SK-N-SH (cell line): ENCODE results near the gene SLC35F6. TPM values are rescaled to one million over a fixed set of nuclear protein-coding genes. Genes with fewer than 3 reads are reported as not detected.

Experiments used
- CTCF ChIA-PET: fragments of 300-600, 350-600 bp; formaldehyde crosslinking; extraction: SDS; loops from one replicate; lab custom pipeline; 2021; lab: Yijun Ruan, JAX
- POLR2A ChIA-PET: fragments of 350-600 bp; sonication (Branson Sonifier 250); formaldehyde crosslinking; extraction: SDS; loops from one replicate; lab custom pipeline; 2020; ENCODE audit warnings: antibody characterized with exemption, inconsistent platforms; lab: Yijun Ruan, JAX
- DNase-seq: peaks from one replicate; pipeline ENCODE4 v3.0.0; 2012
- H2AFZ ChIP-seq: fragments of 200-600 bp; sonication (generic); 2 replicates; pipeline ENCODE4 v1.8.1; 2016; ENCODE audit warnings: antibody characterized with exemption, mild to moderate bottlenecking, low read depth
- H3F3A ChIP-seq: fragments of 200-600 bp; sonication (generic); replicated peaks from 2 replicates; pipeline ENCODE3; 2016; ENCODE audit warnings: antibody characterized with exemption, mild to moderate bottlenecking; ENCODE audit not compliant: insufficient read depth
- H3K27ac ChIP-seq, 2 experiments: fragments of 200-500 bp in 1 of 2; fragments of 200-600 bp in 1 of 2; sonication (Bioruptor generic) in 1 of 2; sonication (generic), shearing (Covaris generic) in 1 of 2; 2 replicates each; pipeline versions ENCODE4 v1.5.1 to v1.6.1; 2014 to 2016; ENCODE audit warnings: low read depth in 2 of 2, inconsistent platforms in 1 of 2, low read length in 1 of 2, mild to moderate bottlenecking in 1 of 2, mixed read lengths in 1 of 2
- H3K27me3 ChIP-seq: fragments of 200-600 bp; sonication (generic), shearing (Covaris generic); 2 replicates; pipeline ENCODE4 v1.6.1; 2016; ENCODE audit warnings: mixed run types; ENCODE audit not compliant: insufficient read depth
- H3K36me3 ChIP-seq, 2 experiments: fragments of 200-500 bp in 1 of 2; fragments of 200-600 bp in 1 of 2; sonication (Bioruptor generic) in 1 of 2; sonication (generic) in 1 of 2; replicated peaks in 1 of 2; 2 replicates each; pipeline versions ENCODE3 to v1.5.1; 2014 to 2016; ENCODE audit warnings: low read length in 1 of 2, mild to moderate bottlenecking in 1 of 2; ENCODE audit not compliant: insufficient read depth in 2 of 2, control insufficient read depth in 1 of 2
- H3K4me1 ChIP-seq, 2 experiments: fragments of 200-500 bp in 1 of 2; fragments of 200-600 bp in 1 of 2; sonication (Bioruptor generic) in 1 of 2; sonication (generic), shearing (Covaris generic) in 1 of 2; 2 replicates each; pipeline versions ENCODE4 v1.5.1 to v1.6.1; 2014 to 2016; ENCODE audit warnings: low read depth in 1 of 2, low read length in 1 of 2, mixed run types in 1 of 2; ENCODE audit not compliant: insufficient read depth in 2 of 2, control insufficient read depth in 1 of 2
- H3K4me2 ChIP-seq: fragments of 200-600 bp; sonication (generic), shearing (Covaris generic); 2 replicates; pipeline ENCODE4 v1.6.1; 2017; ENCODE audit warnings: mixed run types
- H3K4me3 ChIP-seq, 2 experiments: fragments of 200-500 bp in 1 of 2; fragments of 200-600 bp in 1 of 2; sonication (Bioruptor generic) in 1 of 2; sonication (generic), shearing (Covaris generic) in 1 of 2; 2 replicates each; pipeline versions ENCODE4 v1.5.1 to v1.8.1; 2014 to 2016; ENCODE audit warnings: low read depth in 2 of 2, inconsistent platforms in 1 of 2, low read length in 1 of 2, mild to moderate bottlenecking in 1 of 2, mixed read lengths in 1 of 2, moderate library complexity in 1 of 2
- H3K79me2 ChIP-seq: fragments of 200-600 bp; sonication (generic); 2 replicates; pipeline ENCODE4 v1.8.1; 2017; ENCODE audit warnings: mild to moderate bottlenecking; ENCODE audit not compliant: insufficient read depth
- H3K9ac ChIP-seq: fragments of 200-600 bp; sonication (generic); 2 replicates; pipeline ENCODE4 v1.6.1; 2017; ENCODE audit warnings: mixed run types
- H3K9me2 ChIP-seq: fragments of 200-600 bp; sonication (generic); 2 replicates; pipeline ENCODE4 v1.6.1; 2017; ENCODE audit warnings: mixed run types
- H3K9me3 ChIP-seq: fragments of 200-600 bp; sonication (generic); 2 replicates; pipeline ENCODE4 v1.6.1; 2017; ENCODE audit warnings: mixed run types, mild to moderate bottlenecking, moderate library complexity
- H4K20me1 ChIP-seq: fragments of 200-600 bp; sonication (generic); 2 replicates; pipeline ENCODE4 v1.6.1; 2017; ENCODE audit warnings: mild to moderate bottlenecking, mixed run types; ENCODE audit not compliant: insufficient read depth
- EZH2phosphoT487 ChIP-seq: fragments of 200-600 bp; sonication (generic); IDR thresholded peaks from 2 replicates; pipeline ENCODE4 v1.6.1; 2017; ENCODE audit warnings: low read depth, mixed run types, mild to moderate bottlenecking, antibody characterized with exemption, moderate library complexity, borderline replicate concordance
- FOSL2 ChIP-seq: IDR thresholded peaks from 2 replicates; pipeline ENCODE4 v1.4.0; 2012; ENCODE audit warnings: low read depth, mild to moderate bottlenecking, moderate library complexity, borderline replicate concordance
- GABPA ChIP-seq: IDR thresholded peaks from 2 replicates; pipeline ENCODE4 v1.4.0; 2012; ENCODE audit warnings: low read depth, mild to moderate bottlenecking
- MEF2A ChIP-seq: IDR thresholded peaks from 2 replicates; pipeline ENCODE4 v1.4.0; 2012; ENCODE audit warnings: low read depth, borderline replicate concordance
- POLR2AphosphoS5 ChIP-seq: IDR thresholded peaks from 2 replicates; pipeline ENCODE4 v1.6.1; 2012; ENCODE audit warnings: low read depth, low read length
- RAD21 ChIP-seq: IDR thresholded peaks from 2 replicates; pipeline ENCODE4 v1.6.1; 2012; ENCODE audit warnings: mild to moderate bottlenecking, low read length
- RXRA ChIP-seq: IDR thresholded peaks from 2 replicates; pipeline ENCODE4 v1.4.0; 2012; ENCODE audit warnings: low read depth, mild to moderate bottlenecking, borderline replicate concordance
- SIN3A ChIP-seq: IDR thresholded peaks from 2 replicates; pipeline ENCODE4 v1.6.1; 2012; ENCODE audit warnings: low read depth, mild to moderate bottlenecking, low read length, moderate library complexity, borderline replicate concordance
- SMC3 ChIP-seq: IDR thresholded peaks from 2 replicates; pipeline ENCODE4 v1.6.1; 2012; ENCODE audit warnings: low read depth, low read length, improper control_type of control experiment
- WGBS: methylation state at CpG from one replicate; pipeline ENCODE4 v1.1.6; 2017; ENCODE audit warnings: low lambda C conversion rate; 5-methylcytosine and 5-hydroxymethylcytosine counted together
- polyA plus RNA-seq, 3 experiments: library from polyadenylated mRNA; depleted of rRNA; stranded (reverse); fragments of >200 nt; gene quantifications; 2 replicates each; pipeline ENCODE4 v1.2.3, GENCODE V29; 2012
- TF ChIP-seq, protein P1 (sequence below): IDR thresholded peaks from 2 replicates; pipeline ENCODE4 v1.4.0; 2012; ENCODE audit warnings: low read depth, borderline replicate concordance
- TF ChIP-seq, protein P2 (sequence below): IDR thresholded peaks from 2 replicates; pipeline ENCODE4; 2012
- TF ChIP-seq, protein P3 (sequence below): fragments of 150-350 bp; IDR thresholded peaks from 2 replicates; pipeline ENCODE4 v1.6.1; 2016; ENCODE audit warnings: mild to moderate bottlenecking, low read depth, low read length
- TF ChIP-seq, protein P4 (sequence below): IDR thresholded peaks from 2 replicates; pipeline ENCODE4 v1.4.0; 2012; ENCODE audit warnings: low read depth, borderline replicate concordance

Gene SLC35F6
- polyA plus RNA-seq, 1 of the 3 experiments (the other 2 are of a cell fraction): 16.0 TPM

DNA sequence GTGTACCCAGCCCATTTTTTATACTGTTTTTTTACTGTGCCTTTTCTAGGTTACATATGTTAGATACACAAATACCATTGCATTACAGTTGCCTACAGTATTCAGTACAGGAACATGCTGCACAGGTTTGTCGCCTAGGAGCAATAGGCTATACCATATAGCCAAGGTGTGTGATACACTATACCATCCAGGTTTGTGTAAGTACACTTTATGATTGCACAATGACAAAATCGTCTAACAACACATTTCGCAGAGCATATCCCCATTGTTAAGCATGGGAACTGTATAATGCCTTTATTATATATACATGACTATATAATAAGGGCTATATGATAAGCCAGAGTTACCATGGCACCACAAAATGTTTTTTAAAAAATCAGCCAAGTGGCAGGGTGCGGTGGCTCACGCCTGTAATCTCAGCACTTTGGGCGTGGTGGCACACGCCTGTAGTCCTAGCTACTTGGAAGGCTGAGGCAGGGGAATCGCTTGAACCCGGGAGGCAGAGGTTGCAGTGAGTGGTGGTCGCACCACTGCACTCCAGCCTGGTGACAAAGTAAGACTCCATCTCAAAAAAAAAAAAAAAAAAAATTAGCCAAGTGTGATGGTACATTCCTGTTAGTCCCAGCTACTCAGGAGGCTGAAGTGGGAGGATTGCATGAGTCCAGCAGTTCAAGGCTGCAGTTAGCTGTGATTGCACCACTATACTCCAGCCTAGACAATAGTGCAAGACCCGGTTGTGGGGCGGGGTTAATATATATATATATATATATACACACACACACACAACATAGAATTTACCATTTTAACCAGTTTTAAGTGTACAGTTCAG lies 19.0 kb downstream of the SLC35F6 start:
- Histone ChIP-seq H3K79me2 (peaks cover 19% of the 10 kb centered on the region), H3K9me2 (no peaks in the 10 kb centered on the region), H3K36me3 (peaks cover 15 to 18% of the 10 kb centered on the region in 2 experiments), H3K27ac (no peak overlapping the region), H3K9me3 (no peaks in the 10 kb centered on the region), H3K4me3 (no peak overlapping the region), H3F3A (peaks cover 16% of the 10 kb centered on the region), H3K27me3 (no peaks in the 10 kb centered on the region), H3K4me1 (peaks cover 6 to 7% of the 10 kb centered on the region in 2 experiments; a peak in 1 of 4 replicates), H3K9ac (no peak overlapping the region), H4K20me1 (peaks cover 2% of the 10 kb centered on the region; the same call in 1 of the 2 replicates), H3K4me2 (no peak overlapping the region), H2AFZ (no peak overlapping the region)
- POLR2A ChIA-PET: no interaction called here
- 95% methylated on average over 12 of the region's 12 CpGs for WGBS
- DNase-seq: no peak
- CTCF ChIA-PET: interaction anchor here (1.2 kb wide), 1 partner anchor 171 kb away, joined by 4 read pairs; no protein-coding TSS in a partner anchor
- no peak for TF ChIP-seq EZH2phosphoT487
- TF ChIP-seq POLR2AphosphoS5: no peak
- TF ChIP-seq GABPA: no peak

DNA sequence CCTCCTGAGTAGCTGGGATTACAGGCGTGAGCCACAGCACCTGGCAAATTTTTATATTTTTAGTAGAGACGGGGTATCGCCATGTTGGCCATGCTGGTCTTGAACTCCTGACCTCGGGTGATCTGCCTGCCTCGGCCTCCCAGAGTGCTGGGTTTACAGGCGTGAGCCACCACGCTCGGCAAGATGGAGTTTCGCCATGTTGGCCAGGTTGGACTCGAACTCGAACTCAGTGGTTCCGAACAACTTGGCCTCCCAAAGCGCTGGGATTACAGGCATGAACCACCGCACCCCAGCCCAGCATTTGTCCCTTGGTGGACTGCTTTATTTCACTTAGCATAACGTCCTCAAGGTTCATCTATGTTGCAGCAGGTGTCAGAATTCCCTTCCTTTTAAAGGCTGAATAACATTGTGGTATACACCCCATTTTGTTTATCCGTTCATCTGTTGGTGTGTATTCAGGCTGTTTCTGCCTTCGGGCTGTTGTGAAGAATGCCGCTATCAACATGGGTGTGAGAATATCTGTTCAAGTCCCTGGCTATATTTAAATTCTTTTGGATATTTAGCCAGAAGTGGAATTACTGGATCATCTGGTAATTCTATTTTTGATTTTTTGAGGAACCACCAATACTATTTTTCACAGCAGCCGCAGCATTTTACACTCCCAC lies 20.6 kb downstream of the SLC35F6 start:
- Histone ChIP-seq H3K9me3 (no peaks in the 10 kb centered on the region), H3K36me3 (peaks cover 10 to 18% of the 10 kb centered on the region in 2 experiments), H3K4me3 (peak overlapping the region; percentile 61 to 67; a peak in 2 of 4 replicates), H3K27ac (peak overlapping the region; percentile 62 to 68; a peak in 3 of 4 replicates), H3K79me2 (peaks cover 35% of the 10 kb centered on the region), H3K9ac (peak overlapping the region; percentile 38; the same call in 1 of the 2 replicates), H4K20me1 (no peaks in the 10 kb centered on the region), H3F3A (peaks cover 10% of the 10 kb centered on the region), H2AFZ (no peak overlapping the region), H3K4me2 (peak overlapping the region; percentile 80), H3K27me3 (no peaks in the 10 kb centered on the region), H3K9me2 (no peaks in the 10 kb centered on the region), H3K4me1 (peaks cover 0 to 6% of the 10 kb centered on the region in 2 experiments; a peak in 1 of 4 replicates)
- TF ChIP-seq MEF2A (no peak), FOSL2 (no peak), RXRA (no peak), SMC3 (no peak), SIN3A (no peak), RAD21 (no peak), GABPA (no peak)
- TF ChIP-seq, protein P1, sequence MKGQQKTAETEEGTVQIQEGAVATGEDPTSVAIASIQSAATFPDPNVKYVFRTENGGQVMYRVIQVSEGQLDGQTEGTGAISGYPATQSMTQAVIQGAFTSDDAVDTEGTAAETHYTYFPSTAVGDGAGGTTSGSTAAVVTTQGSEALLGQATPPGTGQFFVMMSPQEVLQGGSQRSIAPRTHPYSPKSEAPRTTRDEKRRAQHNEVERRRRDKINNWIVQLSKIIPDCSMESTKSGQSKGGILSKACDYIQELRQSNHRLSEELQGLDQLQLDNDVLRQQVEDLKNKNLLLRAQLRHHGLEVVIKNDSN: no peak
- TF ChIP-seq, protein P2, sequence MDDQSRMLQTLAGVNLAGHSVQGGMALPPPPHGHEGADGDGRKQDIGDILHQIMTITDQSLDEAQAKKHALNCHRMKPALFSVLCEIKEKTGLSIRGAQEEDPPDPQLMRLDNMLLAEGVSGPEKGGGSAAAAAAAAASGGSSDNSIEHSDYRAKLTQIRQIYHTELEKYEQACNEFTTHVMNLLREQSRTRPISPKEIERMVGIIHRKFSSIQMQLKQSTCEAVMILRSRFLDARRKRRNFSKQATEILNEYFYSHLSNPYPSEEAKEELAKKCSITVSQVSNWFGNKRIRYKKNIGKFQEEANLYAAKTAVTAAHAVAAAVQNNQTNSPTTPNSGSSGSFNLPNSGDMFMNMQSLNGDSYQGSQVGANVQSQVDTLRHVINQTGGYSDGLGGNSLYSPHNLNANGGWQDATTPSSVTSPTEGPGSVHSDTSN: no peak
- TF ChIP-seq, protein P3, sequence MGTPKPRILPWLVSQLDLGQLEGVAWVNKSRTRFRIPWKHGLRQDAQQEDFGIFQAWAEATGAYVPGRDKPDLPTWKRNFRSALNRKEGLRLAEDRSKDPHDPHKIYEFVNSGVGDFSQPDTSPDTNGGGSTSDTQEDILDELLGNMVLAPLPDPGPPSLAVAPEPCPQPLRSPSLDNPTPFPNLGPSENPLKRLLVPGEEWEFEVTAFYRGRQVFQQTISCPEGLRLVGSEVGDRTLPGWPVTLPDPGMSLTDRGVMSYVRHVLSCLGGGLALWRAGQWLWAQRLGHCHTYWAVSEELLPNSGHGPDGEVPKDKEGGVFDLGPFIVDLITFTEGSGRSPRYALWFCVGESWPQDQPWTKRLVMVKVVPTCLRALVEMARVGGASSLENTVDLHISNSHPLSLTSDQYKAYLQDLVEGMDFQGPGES: no peak
- TF ChIP-seq, protein P4, sequence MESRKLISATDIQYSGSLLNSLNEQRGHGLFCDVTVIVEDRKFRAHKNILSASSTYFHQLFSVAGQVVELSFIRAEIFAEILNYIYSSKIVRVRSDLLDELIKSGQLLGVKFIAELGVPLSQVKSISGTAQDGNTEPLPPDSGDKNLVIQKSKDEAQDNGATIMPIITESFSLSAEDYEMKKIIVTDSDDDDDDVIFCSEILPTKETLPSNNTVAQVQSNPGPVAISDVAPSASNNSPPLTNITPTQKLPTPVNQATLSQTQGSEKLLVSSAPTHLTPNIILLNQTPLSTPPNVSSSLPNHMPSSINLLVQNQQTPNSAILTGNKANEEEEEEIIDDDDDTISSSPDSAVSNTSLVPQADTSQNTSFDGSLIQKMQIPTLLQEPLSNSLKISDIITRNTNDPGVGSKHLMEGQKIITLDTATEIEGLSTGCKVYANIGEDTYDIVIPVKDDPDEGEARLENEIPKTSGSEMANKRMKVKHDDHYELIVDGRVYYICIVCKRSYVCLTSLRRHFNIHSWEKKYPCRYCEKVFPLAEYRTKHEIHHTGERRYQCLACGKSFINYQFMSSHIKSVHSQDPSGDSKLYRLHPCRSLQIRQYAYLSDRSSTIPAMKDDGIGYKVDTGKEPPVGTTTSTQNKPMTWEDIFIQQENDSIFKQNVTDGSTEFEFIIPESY: no peak
- ChIA-PET POLR2A (no interaction called here), CTCF (interaction anchor here (1.2 kb wide), 1 partner anchor 173 kb away, joined by 4 read pairs; no protein-coding TSS in a partner anchor)
- 95% methylated on average over 19 of the region's 19 CpGs for WGBS
- no peak for DNase-seq
